Esophagus muscularis mucosa (tissue), 4 donors: ENCODE measurements around the gene TSPAN5. TPM values are rescaled to one million over a fixed set of nuclear protein-coding genes. Genes with fewer than 3 reads are reported as not detected.
"Not testable (repeated sequence)": the region's sequence is repeated elsewhere in the genome, so short reads cannot be mapped to it uniquely, and the experiment has no call there.

Experiments used
- DNase-seq: peaks from one replicate; pipeline ENCODE4 v3.0.0-alpha.2; 2017; ENCODE audit errors: extremely low spot score
- H3K27ac ChIP-seq, 4 donors: fragments of 200-600 bp; sonication (generic); replicated peaks in 1 of 4; 1 replicate in 3 of 4; 2 replicates in 1 of 4; pipeline ENCODE4 v1.5.1; 2016 to 2019; ENCODE audit warnings: mild to moderate bottlenecking in 1 of 4
- H3K27me3 ChIP-seq, 4 donors: fragments of 200-600 bp; sonication (generic); one replicate each; pipeline versions ENCODE4 v1.5.1 to v1.6.0; 2016 to 2019
- H3K36me3 ChIP-seq, 4 donors: fragments of 200-600 bp; sonication (generic); one replicate each; pipeline ENCODE4 v1.5.1; 2016 to 2019
- H3K4me1 ChIP-seq, 4 donors: fragments of 200-600 bp; sonication (generic); one replicate each; pipeline ENCODE4 v1.5.1; 2016 to 2019
- H3K4me3 ChIP-seq, 4 donors: fragments of 200-600 bp; sonication (generic); 1 replicate in 2 of 4; 2 replicates in 2 of 4; pipeline ENCODE4 v1.5.1; 2016 to 2019; ENCODE audit warnings: mild to moderate bottlenecking in 4 of 4, moderate library complexity in 1 of 4
- H3K9me3 ChIP-seq, 4 donors: fragments of 200-600 bp; sonication (generic); 1 replicate in 3 of 4; 2 replicates in 1 of 4; pipeline ENCODE4 v1.5.1; 2016 to 2019
- CTCF ChIP-seq, 3 experiments: fragments of 200-600 bp in 2 of 3; fragments of 450-650 bp in 1 of 3; sonication (generic) in 2 of 3; IDR thresholded peaks; one replicate each; pipeline ENCODE4 v1.5.1; 2017 to 2019; ENCODE audit warnings: antibody characterized with exemption in 3 of 3, mild to moderate bottlenecking in 2 of 3, moderate library complexity in 1 of 3
- EP300 ChIP-seq: sonication (generic); formaldehyde crosslinking; IDR thresholded peaks from one replicate; pipeline ENCODE4 v1.6.1; 2017; ENCODE audit warnings: antibody characterized with exemption
- POLR2A ChIP-seq: fragments of 450-650 bp; IDR thresholded peaks from one replicate; pipeline ENCODE4 v1.6.1; 2017; ENCODE audit warnings: antibody characterized with exemption, moderate library complexity, mild to moderate bottlenecking, low read depth
- POLR2AphosphoS5 ChIP-seq, 2 donors: sonication (generic); formaldehyde crosslinking; IDR thresholded peaks; one replicate each; pipeline ENCODE4 v1.6.1; 2017; ENCODE audit warnings: antibody characterized with exemption in 2 of 2
- WGBS: methylation state at CpG from one replicate; pipeline ENCODE4 v1.1.5; 2018; 5-methylcytosine and 5-hydroxymethylcytosine counted together
- intact Hi-C: fragments of 100-400 bp; cut with DNase I; formaldehyde crosslinking; loops from one replicate; pipeline ENCODE4 v1.15.1; 2023
- total RNA-seq, 4 donors: library from RNA; depleted of rRNA; stranded (reverse); fragments of >200 nt; gene quantifications; one replicate each; pipeline versions ENCODE4 v1.1.0 to v1.2.1, GENCODE V29; 2016

Gene TSPAN5
- total RNA-seq, 4 donors from 2014 or later = 9.1 to 16.8 (median 13.3) TPM

- TF ChIP-seq POLR2A (no peak), POLR2AphosphoS5 (IDR thresholded peaks at IDR 0.05) (no peak), EP300 (no peak), CTCF (IDR thresholded peaks at IDR 0.05) (no peak)
- H3K27me3 ChIP-seq = no peaks in the 10 kb centered on the region
- no peaks in the 10 kb centered on the region for H3K36me3 ChIP-seq
- no peaks in the 10 kb centered on the region for H3K9me3 ChIP-seq
- no peak overlapping the region for H3K27ac ChIP-seq
- H3K4me3 ChIP-seq = no peak overlapping the region
- intact Hi-C loops = no loop called here
- no peaks in the 10 kb centered on the region for H3K4me1 ChIP-seq
- DNase-seq = no peak
- WGBS = 91% methylated on average over 10 of the region's 10 CpGs
Measured at GRCh38 chr4:98482847-98483806, 175.3 kb downstream of the TSPAN5 start.

GRCh38 chr4:98482503-98482846 lies 175.9 kb downstream of the TSPAN5 start:
- TF ChIP-seq POLR2A (no peak), EP300 (no peak), POLR2AphosphoS5 (IDR thresholded peaks at IDR 0.05) (no peak), CTCF (IDR thresholded peaks at IDR 0.05) (no peak)
- H3K27ac ChIP-seq = no peak overlapping the region
- no peak for DNase-seq
- intact Hi-C loops = no loop called here
- H3K27me3 ChIP-seq = no peaks in the 10 kb centered on the region
- no peaks in the 10 kb centered on the region for H3K9me3 ChIP-seq
- no peaks in the 10 kb centered on the region for H3K4me1 ChIP-seq
- peaks cover 0 to under 1% (median 0%) of the 10 kb centered on the region in 4 donors for H3K36me3 ChIP-seq
- H3K4me3 ChIP-seq = no peak overlapping the region
- WGBS = 90% methylated on average over 3 of the region's 3 CpGs

GRCh38 chr4:98481167-98481566 lies 177.2 kb downstream of the TSPAN5 start:
- Histone ChIP-seq H3K27me3 (no peaks in the 10 kb centered on the region), H3K4me3 (no peak overlapping the region), H3K27ac (no peak overlapping the region), H3K36me3 (peaks cover 0 to 7% (median under 1%) of the 10 kb centered on the region in 4 donors), H3K9me3 (no peaks in the 10 kb centered on the region), H3K4me1 (no peaks in the 10 kb centered on the region)
- 52% methylated on average over 3 of the region's 3 CpGs for WGBS
- intact Hi-C loops = no loop called here
- DNase-seq = no peak
- TF ChIP-seq POLR2AphosphoS5 (IDR thresholded peaks at IDR 0.05) (no peak), CTCF (IDR thresholded peaks at IDR 0.05) (no peak), POLR2A (no peak), EP300 (no peak)

GRCh38 chr4:98480535-98480934 lies 177.9 kb downstream of the TSPAN5 start:
- WGBS = 90% methylated on average over 5 of the region's 5 CpGs
- no peak overlapping the region for H3K27ac ChIP-seq
- H3K36me3 ChIP-seq = peaks cover 0 to 7% (median 3%) of the 10 kb centered on the region in 4 donors
- no peaks in the 10 kb centered on the region for H3K27me3 ChIP-seq
- H3K4me1 ChIP-seq = no peaks in the 10 kb centered on the region
- H3K9me3 ChIP-seq = no peaks in the 10 kb centered on the region
- no peak for TF ChIP-seq EP300
- no peak for TF ChIP-seq CTCF (IDR thresholded peaks at IDR 0.05)
- no peak for TF ChIP-seq POLR2A
- no peak for TF ChIP-seq POLR2AphosphoS5 (IDR thresholded peaks at IDR 0.05)
- no peak for DNase-seq
- H3K4me3 ChIP-seq = no peak overlapping the region
- intact Hi-C loops = no loop called here

GRCh38 chr4:98479590-98479989 lies 178.8 kb downstream of the TSPAN5 start:
- 82% methylated on average over 2 of the region's 2 CpGs for whole genome bisulfite sequencing
- not testable (repeated sequence) for H3K4me1 ChIP-seq, H3K27ac ChIP-seq, H3K4me3 ChIP-seq, H3K36me3 ChIP-seq, DNase-seq, H3K27me3 ChIP-seq, H3K9me3 ChIP-seq
- intact Hi-C loops = loop anchor here (10.0 kb wide), 1 partner anchor 575 kb away; no protein-coding TSS in a partner anchor
